ENCODE measurements around the gene GPS1.

GPS1 gene

GRCh38 chr17:82031885-82032627, 19.6 kb upstream of the GPS1 start:
- no CpG with 5 or more reads among the region's 59 CpGs for WGBS (ENCODE audit: extremely low coverage, insufficient coverage, low lambda C conversion rate)

DNA sequence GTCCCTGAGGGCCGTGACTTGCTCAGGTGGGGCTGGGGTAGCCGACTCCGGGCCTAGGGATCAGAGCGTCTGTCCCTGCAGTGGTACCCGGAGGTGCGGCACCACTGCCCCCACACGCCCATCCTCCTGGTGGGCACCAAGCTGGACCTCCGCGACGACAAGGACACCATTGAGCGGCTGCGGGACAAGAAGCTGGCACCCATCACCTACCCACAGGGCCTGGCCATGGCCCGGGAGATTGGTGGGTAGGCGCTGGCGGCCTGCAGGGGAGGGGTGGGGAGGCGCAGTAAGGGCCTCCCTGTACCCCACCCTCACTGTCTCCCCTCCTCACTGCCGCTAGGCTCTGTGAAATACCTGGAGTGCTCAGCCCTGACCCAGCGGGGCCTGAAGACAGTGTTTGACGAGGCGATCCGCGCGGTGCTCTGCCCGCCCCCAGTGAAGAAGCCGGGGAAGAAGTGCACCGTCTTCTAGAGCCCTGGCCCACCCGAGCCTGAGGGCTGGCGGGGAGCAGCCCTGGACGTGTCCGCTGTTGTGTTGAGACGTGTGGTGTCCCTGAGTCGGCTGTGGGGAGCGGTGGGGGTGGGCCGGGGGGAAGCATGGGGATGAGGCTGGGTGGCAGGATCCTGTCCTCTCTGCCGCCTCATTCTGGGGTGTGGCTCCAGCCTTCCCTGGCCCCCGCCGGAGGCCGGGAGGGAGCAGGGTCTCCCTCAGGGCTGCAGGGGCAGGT, 18.2 kb upstream of the GPS1 start:
- Histone ChIP-seq H3K23ac (ENCODE audit: low read length) (no peak overlapping the region), H3K56ac (ENCODE audit: low read length) (no peak overlapping the region), H4K5ac (ENCODE audit: low read length) (no peak overlapping the region), H3K4me2 (ENCODE audit: low read length) (no peak overlapping the region), H3K79me1 (ENCODE audit: low read length) (no peaks in the 10 kb centered on the region), H2BK5ac (ENCODE audit: low read length) (no peak overlapping the region), H3K27ac (ENCODE audit: low read depth, low read length) (no peak overlapping the region), H3K4ac (ENCODE audit: low read depth, low read length) (no peak overlapping the region), H3K36me3 (ENCODE audit: control insufficient read depth, insufficient read depth, low read length) (no peaks in the 10 kb centered on the region), H2BK15ac (replicated peaks; ENCODE audit: low read depth) (no peak overlapping the region), H4K8ac (ENCODE audit: low read depth, low read length) (no peak overlapping the region), H3K4me3 (ENCODE audit: low read length) (no peak overlapping the region), H3K4me1 (ENCODE audit: control insufficient read depth, low read depth, low read length) (no peaks in the 10 kb centered on the region), H2BK120ac (ENCODE audit: low read depth, low read length) (no peak overlapping the region), H2AK5ac (ENCODE audit: low read length) (no peak overlapping the region), H3K27me3 (ENCODE audit: insufficient read depth, low read length, poor library complexity) (no peaks in the 10 kb centered on the region), H3K79me2 (ENCODE audit: control insufficient read depth, insufficient read depth, low read length) (no peaks in the 10 kb centered on the region), H3K18ac (ENCODE audit: low read length) (no peak overlapping the region), H3K9ac (ENCODE audit: low read length) (no peak overlapping the region)
- no peak for DNase-seq
- no CpG with 5 or more reads among the region's 38 CpGs for WGBS (ENCODE audit: extremely low coverage, insufficient coverage, low lambda C conversion rate)

More at GRCh38 chr17:82031885-82032627, 19.6 kb upstream of the GPS1 start:
- H3K18ac ChIP-seq (ENCODE audit: low read length): peak overlapping the region; percentile 24
- H2BK15ac ChIP-seq (replicated peaks; ENCODE audit: low read depth): no peak overlapping the region
- no peak overlapping the region for H4K8ac ChIP-seq (ENCODE audit: low read depth, low read length)
- DNase-seq: peak; percentile 53
- H3K79me2 ChIP-seq (ENCODE audit: control insufficient read depth, insufficient read depth, low read length): no peaks in the 10 kb centered on the region
- H3K27me3 ChIP-seq (ENCODE audit: insufficient read depth, low read length, poor library complexity): no peaks in the 10 kb centered on the region
- no peaks in the 10 kb centered on the region for H3K79me1 ChIP-seq (ENCODE audit: low read length)
- H3K4ac ChIP-seq (ENCODE audit: low read depth, low read length): no peak overlapping the region
- H2BK5ac ChIP-seq (ENCODE audit: low read length): no peak overlapping the region
- H4K5ac ChIP-seq (ENCODE audit: low read length): no peak overlapping the region
- peak overlapping the region; percentile 92 for H3K9ac ChIP-seq (ENCODE audit: low read length)
- no peaks in the 10 kb centered on the region for H3K4me1 ChIP-seq (ENCODE audit: control insufficient read depth, low read depth, low read length)
- H3K36me3 ChIP-seq (ENCODE audit: control insufficient read depth, insufficient read depth, low read length): no peaks in the 10 kb centered on the region
- H3K27ac ChIP-seq (ENCODE audit: low read depth, low read length): no peak overlapping the region
- peak overlapping the region; percentile 11 for H2AK5ac ChIP-seq (ENCODE audit: low read length)
- peak overlapping the region; percentile 97 for H3K23ac ChIP-seq (ENCODE audit: low read length)
- H3K56ac ChIP-seq (ENCODE audit: low read length): peak overlapping the region; percentile 96
- H3K4me3 ChIP-seq (ENCODE audit: low read length): peak overlapping the region; percentile 60
- H2BK120ac ChIP-seq (ENCODE audit: low read depth, low read length): no peak overlapping the region
- H3K4me2 ChIP-seq (ENCODE audit: low read length): peak overlapping the region; percentile 70

DNA sequence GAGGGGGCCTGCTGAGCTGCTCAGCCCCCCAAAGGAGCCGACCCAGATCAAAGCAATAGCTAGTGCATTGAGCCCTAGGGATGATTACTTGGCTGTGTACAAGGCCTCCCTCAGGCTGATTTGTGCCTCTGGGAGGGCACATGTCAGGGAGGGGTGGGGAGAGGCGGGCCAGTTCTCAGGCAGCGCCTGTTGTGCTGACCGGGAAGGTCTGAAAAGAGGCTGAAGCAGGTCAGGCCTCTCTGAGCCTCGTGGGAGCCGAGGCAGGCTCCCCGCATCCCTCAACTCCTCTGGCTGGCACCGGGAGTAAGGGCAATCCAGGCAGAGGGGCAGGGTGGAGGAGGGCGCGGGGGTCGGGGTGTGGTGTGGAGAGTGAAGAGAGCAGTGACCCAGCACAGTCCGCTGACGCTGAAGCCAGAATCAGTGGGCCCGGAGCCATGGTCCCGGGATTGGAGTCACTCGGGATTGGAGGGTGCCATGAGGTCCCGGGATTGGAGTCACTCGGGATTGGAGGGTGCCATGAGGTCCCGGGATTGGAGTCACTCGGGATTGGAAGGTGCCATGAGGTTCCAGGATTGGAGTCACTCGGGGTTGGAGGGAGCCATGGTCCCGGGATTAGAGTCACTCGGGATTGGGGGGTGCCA, 17.2 kb upstream of the GPS1 start:
- WGBS (ENCODE audit: extremely low coverage, insufficient coverage, low lambda C conversion rate): no CpG with 5 or more reads among the region's 23 CpGs
- DNase-seq: peak; percentile 42

DNA sequence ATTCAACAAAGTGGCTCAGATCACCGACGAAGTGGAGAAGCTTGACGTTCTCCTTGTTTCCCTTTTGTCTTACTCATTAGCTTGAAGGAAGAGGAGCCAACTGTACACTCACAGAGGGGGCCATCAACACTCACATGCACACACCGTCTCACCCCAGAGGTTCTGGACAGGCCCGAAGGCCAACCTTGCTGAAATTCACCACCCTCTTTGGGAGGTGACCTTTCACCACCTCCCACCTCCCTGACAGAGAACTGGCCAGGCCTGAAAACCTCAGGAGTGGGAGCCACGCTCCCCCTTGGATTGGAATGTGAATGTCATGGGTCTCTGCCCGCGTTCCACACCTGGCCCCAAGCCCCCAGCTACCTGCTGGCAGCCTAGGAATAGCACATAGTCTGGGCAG, 16.2 kb upstream of the GPS1 start:
- H3K23ac ChIP-seq (ENCODE audit: low read length): no peak overlapping the region
- H2BK5ac ChIP-seq (ENCODE audit: low read length): no peak overlapping the region
- no peak overlapping the region for H2BK15ac ChIP-seq (replicated peaks; ENCODE audit: low read depth)
- no peak for DNase-seq
- no peak overlapping the region for H3K56ac ChIP-seq (ENCODE audit: low read length)
- no peaks in the 10 kb centered on the region for H3K36me3 ChIP-seq (ENCODE audit: control insufficient read depth, insufficient read depth, low read length)
- H4K8ac ChIP-seq (ENCODE audit: low read depth, low read length): no peak overlapping the region
- H3K79me2 ChIP-seq (ENCODE audit: control insufficient read depth, insufficient read depth, low read length): no peaks in the 10 kb centered on the region
- H3K4me2 ChIP-seq (ENCODE audit: low read length): no peak overlapping the region
- WGBS (ENCODE audit: extremely low coverage, insufficient coverage, low lambda C conversion rate): no CpG with 5 or more reads among the region's 8 CpGs
- no peak overlapping the region for H3K4ac ChIP-seq (ENCODE audit: low read depth, low read length)
- H3K18ac ChIP-seq (ENCODE audit: low read length): no peak overlapping the region
- no peak overlapping the region for H3K27ac ChIP-seq (ENCODE audit: low read depth, low read length)
- H2BK120ac ChIP-seq (ENCODE audit: low read depth, low read length): no peak overlapping the region
- H3K4me1 ChIP-seq (ENCODE audit: control insufficient read depth, low read depth, low read length): no peaks in the 10 kb centered on the region
- no peak overlapping the region for H3K4me3 ChIP-seq (ENCODE audit: low read length)
- H2AK5ac ChIP-seq (ENCODE audit: low read length): no peak overlapping the region
- no peaks in the 10 kb centered on the region for H3K79me1 ChIP-seq (ENCODE audit: low read length)
- no peak overlapping the region for H4K5ac ChIP-seq (ENCODE audit: low read length)
- no peak overlapping the region for H3K9ac ChIP-seq (ENCODE audit: low read length)
- no peaks in the 10 kb centered on the region for H3K27me3 ChIP-seq (ENCODE audit: insufficient read depth, low read length, poor library complexity)

More for the DNA sequence above, 17.2 kb upstream of the GPS1 start:
- peak overlapping the region; percentile 65 for H3K56ac ChIP-seq (ENCODE audit: low read length)
- H3K79me2 ChIP-seq (ENCODE audit: control insufficient read depth, insufficient read depth, low read length): no peaks in the 10 kb centered on the region
- no peak overlapping the region for H3K4ac ChIP-seq (ENCODE audit: low read depth, low read length)
- no peak overlapping the region for H3K23ac ChIP-seq (ENCODE audit: low read length)
- no peak overlapping the region for H3K27ac ChIP-seq (ENCODE audit: low read depth, low read length)
- no peak overlapping the region for H2BK5ac ChIP-seq (ENCODE audit: low read length)
- H3K4me3 ChIP-seq (ENCODE audit: low read length): no peak overlapping the region
- no peak overlapping the region for H3K18ac ChIP-seq (ENCODE audit: low read length)
- H3K4me2 ChIP-seq (ENCODE audit: low read length): no peak overlapping the region
- H2BK15ac ChIP-seq (replicated peaks; ENCODE audit: low read depth): no peak overlapping the region
- H3K79me1 ChIP-seq (ENCODE audit: low read length): no peaks in the 10 kb centered on the region
- no peak overlapping the region for H4K8ac ChIP-seq (ENCODE audit: low read depth, low read length)
- no peaks in the 10 kb centered on the region for H3K36me3 ChIP-seq (ENCODE audit: control insufficient read depth, insufficient read depth, low read length)
- no peak overlapping the region for H4K5ac ChIP-seq (ENCODE audit: low read length)
- H3K27me3 ChIP-seq (ENCODE audit: insufficient read depth, low read length, poor library complexity): no peaks in the 10 kb centered on the region
- no peak overlapping the region for H2AK5ac ChIP-seq (ENCODE audit: low read length)
- no peaks in the 10 kb centered on the region for H3K4me1 ChIP-seq (ENCODE audit: control insufficient read depth, low read depth, low read length)
- peak overlapping the region; percentile 35 for H3K9ac ChIP-seq (ENCODE audit: low read length)
- no peak overlapping the region for H2BK120ac ChIP-seq (ENCODE audit: low read depth, low read length)

DNA sequence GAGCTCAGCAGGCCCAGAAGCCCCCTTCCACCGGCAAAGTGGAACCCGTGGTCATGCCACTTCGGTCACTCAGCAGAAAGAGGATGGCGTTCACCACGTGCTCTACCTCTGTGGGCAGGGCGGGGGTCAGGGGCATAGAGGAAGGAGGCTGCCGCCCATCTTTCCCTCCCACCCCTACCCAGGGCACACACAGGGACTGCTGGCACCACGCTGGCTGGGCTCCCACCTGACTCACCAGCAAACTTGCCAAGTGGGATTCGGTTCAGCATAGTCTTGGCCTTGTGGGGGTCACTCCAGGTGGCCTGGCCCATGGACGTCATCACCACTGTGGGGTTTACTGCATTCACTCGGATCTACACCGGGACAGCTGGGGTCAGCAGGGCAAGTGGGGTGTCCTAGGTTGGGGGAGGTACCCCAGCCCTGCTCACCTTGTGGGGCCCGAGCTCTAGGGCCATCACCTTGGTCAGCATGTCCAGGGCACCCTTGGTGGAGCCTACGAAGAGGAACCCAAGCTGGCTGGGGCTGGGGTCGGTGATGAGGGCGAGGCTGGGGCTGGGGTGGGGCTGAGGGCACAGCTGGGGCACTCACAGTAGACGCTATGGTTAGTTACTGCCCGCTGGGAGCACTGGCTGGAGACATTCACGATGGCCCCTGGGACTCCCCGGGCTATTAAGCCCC, 15.6 kb upstream of the GPS1 start:
- no peak overlapping the region for H4K8ac ChIP-seq (ENCODE audit: low read depth, low read length)
- no peaks in the 10 kb centered on the region for H3K4me1 ChIP-seq (ENCODE audit: control insufficient read depth, low read depth, low read length)
- no peak overlapping the region for H2BK15ac ChIP-seq (replicated peaks; ENCODE audit: low read depth)
- no peak overlapping the region for H3K4me2 ChIP-seq (ENCODE audit: low read length)
- no peaks in the 10 kb centered on the region for H3K79me2 ChIP-seq (ENCODE audit: control insufficient read depth, insufficient read depth, low read length)
- DNase-seq: no peak
- no peaks in the 10 kb centered on the region for H3K27me3 ChIP-seq (ENCODE audit: insufficient read depth, low read length, poor library complexity)
- peak overlapping the region; percentile 45 for H3K23ac ChIP-seq (ENCODE audit: low read length)
- no peak overlapping the region for H2AK5ac ChIP-seq (ENCODE audit: low read length)
- H3K27ac ChIP-seq (ENCODE audit: low read depth, low read length): no peak overlapping the region
- H3K79me1 ChIP-seq (ENCODE audit: low read length): no peaks in the 10 kb centered on the region
- H3K18ac ChIP-seq (ENCODE audit: low read length): no peak overlapping the region
- no peaks in the 10 kb centered on the region for H3K36me3 ChIP-seq (ENCODE audit: control insufficient read depth, insufficient read depth, low read length)
- peak overlapping the region; percentile 91 for H3K56ac ChIP-seq (ENCODE audit: low read length)
- no peak overlapping the region for H2BK120ac ChIP-seq (ENCODE audit: low read depth, low read length)
- H4K5ac ChIP-seq (ENCODE audit: low read length): no peak overlapping the region
- no peak overlapping the region for H3K4ac ChIP-seq (ENCODE audit: low read depth, low read length)
- WGBS (ENCODE audit: extremely low coverage, insufficient coverage, low lambda C conversion rate): no CpG with 5 or more reads among the region's 20 CpGs
- H3K9ac ChIP-seq (ENCODE audit: low read length): peak overlapping the region; percentile 89
- no peak overlapping the region for H2BK5ac ChIP-seq (ENCODE audit: low read length)
- no peak overlapping the region for H3K4me3 ChIP-seq (ENCODE audit: low read length)
